H4 (cell line): ENCODE measurements around the gene NECAB2. TPM values are rescaled to one million over a fixed set of nuclear protein-coding genes. Genes with fewer than 3 reads are reported as not detected.

Experiments
- DNase-seq: peaks from one replicate; pipeline ENCODE4 v3.0.0-alpha.2; 2015; ENCODE audit warnings: low spot score
- total RNA-seq: library from RNA; depleted of rRNA; stranded (reverse); fragments of >200 nt; shearing (Covaris generic); gene quantifications from 2 replicates; pipeline ENCODE4 v1.2.3, GENCODE V29; 2014

NECAB2 gene
- total RNA-seq, 1 experiment from 2014 or later: 0.52 TPM

DNA sequence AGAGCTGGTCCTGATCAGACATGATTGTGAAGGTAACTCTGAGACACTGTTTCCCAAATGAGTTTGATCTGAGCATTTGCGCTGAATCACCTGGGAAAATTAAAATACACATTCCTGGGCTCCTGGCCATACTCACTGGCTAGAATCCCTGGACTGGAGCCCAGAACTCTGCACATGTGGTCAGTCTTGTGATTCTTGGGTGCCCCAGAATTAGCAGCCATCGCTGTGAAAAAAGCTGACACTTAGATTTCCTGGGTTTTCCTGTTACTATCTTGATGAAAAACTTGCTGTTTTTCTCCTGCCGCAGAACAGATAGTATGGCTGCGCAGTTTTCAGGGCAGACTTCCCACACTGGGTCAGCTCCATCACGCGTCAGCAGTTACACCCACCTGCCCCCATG, 24.6 kb downstream of the NECAB2 start:
- peak; percentile 58 for DNase-seq

- peak; percentile 78 for DNase-seq
Measured at GRCh38 chr16:83994087-83994486, 26.0 kb downstream of the NECAB2 start.

DNA sequence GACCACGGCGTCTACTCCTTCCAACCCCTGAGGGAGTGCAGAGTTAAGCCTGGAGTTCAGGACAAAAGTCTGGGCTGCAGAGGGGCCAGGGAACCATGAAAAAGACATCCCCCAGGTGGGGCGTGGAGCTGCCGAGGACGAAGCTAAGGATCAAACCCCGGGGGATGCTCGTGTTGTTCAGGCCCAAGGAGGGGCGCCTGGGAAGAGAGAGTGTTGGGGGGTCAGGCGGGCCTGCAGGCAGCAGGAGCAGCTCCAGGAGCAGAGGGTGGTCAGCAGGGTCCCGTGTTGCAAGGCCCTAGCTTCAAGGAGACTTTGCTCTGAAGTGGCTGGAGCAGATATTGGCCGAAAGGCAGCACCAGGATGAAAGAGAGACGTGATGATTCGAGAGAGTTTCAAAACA, 26.7 kb downstream of the NECAB2 start:
- DNase-seq: no peak

DNA sequence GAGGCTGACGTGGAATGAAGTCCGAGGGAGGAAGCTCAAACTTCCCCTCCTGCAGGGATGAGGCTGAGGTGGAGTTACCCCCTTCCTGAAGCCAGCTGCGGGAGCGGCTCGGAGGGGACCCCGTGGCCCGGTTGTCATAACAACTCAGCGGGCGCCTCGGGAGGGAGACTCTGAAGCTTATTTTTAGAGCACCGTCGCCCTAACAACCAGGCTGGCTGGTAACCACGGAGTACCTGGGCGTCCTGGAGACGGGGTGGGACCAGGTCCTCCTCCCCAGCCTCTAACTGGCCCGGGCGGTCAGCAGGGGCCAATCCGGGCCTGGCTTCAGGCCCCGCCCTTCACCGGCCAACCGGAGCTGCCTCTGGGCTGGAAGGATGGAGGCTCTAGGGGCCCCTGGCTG, 27.7 kb downstream of the NECAB2 start:
- no peak for DNase-seq

- DNase-seq: no peak
Measured at GRCh38 chr16:83996481-83997252, 28.6 kb downstream of the NECAB2 start.

- DNase-seq: no peak
Measured at GRCh38 chr16:83998091-83998490, 30.0 kb downstream of the NECAB2 start.

- no peak for DNase-seq
Measured at GRCh38 chr16:84000989-84001642, 33.1 kb downstream of the NECAB2 start.

DNA sequence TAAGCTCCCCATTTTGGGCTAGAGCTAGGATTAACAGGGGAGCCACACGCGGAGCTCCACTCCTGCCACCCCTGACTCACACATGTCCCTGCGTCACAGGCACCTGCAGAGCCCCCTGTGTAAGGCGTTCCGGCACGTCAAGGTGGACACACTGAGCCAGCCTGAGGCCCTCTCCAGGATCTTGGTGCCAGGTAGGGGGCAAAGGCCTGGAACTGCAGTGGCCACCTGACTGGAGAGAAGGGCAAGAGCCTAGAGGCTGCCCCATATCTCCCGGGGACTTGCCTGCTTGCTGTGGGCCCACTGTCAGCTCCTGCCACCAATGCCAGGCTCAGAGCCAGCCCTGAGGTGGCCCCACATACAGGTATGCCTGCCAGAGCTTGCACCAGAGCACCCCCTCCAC, 33.7 kb downstream of the NECAB2 start:
- no peak for DNase-seq

GRCh38 chr16:84003038-84003437, 35.0 kb downstream of the NECAB2 start:
- no peak for DNase-seq

- DNase-seq: no peak
Measured at GRCh38 chr16:84004442-84004841, 36.4 kb downstream of the NECAB2 start.

- DNase-seq: no peak
Measured at GRCh38 chr16:84005391-84005790, 37.3 kb downstream of the NECAB2 start.

GRCh38 chr16:84007520-84007919, 39.5 kb downstream of the NECAB2 start:
- DNase-seq: no peak

GRCh38 chr16:84007965-84008364, 39.9 kb downstream of the NECAB2 start:
- DNase-seq: no peak

DNA sequence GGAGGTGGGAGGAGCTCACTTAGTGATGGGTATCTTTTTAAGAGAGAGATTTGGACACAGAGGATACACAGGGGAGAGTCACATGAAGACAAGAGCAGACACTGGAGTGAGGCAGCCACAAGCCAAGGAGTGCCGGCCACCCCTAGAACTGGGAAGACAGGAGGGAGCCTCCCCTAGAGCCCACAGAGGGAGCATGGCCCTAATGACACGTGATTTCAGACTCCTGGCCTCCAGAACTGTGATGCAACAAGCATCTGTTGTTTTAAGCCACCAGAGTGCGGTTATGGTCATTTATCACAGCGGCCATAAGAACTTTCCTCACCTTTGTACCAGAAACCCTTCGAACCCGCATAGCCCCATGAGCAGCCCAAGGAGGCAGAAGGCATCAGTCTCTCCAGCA, 41.2 kb downstream of the NECAB2 start:
- no peak for DNase-seq

- peak; percentile 63 for DNase-seq
Measured at GRCh38 chr16:84013787-84014569, 45.9 kb downstream of the NECAB2 start.

DNA sequence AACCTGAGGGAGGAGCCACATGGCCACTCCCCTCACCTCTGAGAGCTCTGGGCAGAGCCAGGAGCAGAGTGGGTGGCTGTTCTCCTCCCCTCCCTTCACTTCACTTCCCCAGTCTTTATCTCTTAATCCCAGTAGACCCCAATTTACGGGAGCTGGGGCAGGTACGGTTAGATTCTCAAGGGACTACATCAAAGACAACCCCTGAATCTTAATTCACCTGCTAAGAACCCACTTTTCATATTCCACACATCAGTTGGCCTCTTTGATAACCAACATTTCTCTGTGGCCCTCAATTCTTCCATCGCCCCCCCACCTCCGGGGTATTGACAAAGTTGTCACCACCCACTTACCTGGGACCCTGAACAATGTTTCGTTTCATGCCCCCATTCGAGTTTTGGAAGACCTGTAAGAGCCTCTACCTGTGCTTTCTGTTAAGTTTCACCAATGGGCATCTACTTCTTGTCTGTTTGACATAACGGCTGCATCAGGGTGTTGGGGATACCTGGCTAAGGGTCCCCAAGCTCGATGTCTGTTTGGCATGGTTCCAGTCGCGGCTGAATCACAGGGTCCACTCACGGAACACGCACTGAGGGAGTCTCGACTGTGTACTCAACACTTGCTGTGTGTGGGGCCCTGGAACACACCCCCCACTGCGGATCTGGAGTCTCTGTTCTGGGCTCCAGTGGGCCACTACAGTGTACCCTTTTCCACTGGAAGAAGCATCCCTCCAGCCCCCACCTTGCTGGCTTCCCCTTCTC, 46.7 kb downstream of the NECAB2 start:
- DNase-seq: no peak

DNA sequence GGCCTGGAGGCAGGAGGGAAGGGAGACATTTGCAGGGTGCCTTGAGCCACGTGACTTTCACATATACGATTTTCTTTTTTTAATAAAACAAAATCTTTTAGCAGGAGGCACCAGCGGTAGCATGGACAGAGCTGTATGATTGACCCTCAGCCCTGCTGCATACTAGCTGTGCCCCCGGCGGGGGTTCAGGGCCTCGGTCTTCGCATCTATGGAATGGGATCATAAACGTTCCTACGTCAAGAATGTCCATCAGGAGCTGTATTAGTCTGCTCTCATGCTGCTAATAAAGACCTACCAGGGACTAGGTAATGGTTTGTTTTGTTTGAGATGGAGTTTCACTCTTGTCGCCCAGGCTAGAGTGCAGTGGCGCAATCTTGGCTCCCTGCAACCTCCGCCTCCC, 47.4 kb downstream of the NECAB2 start:
- DNase-seq: no peak

DNA sequence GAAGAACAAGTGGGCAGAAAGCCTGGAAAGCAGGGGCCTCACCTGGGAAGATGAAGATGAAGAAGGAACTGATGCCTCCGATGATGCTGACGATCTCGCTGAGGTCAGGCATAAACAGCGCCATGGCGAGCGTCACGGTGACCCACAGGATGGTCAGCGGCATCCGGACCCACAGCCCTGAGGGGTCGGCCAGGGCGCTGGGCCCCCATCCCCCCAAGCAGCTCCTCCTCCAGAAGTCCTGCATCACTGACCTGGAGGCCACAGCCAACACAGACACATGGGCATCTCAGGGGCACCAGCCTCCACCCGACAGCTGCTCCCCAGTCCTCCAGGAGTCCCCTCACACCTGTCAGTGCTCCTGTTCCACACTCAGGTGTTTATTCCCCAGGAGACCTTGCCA, 48.4 kb downstream of the NECAB2 start:
- DNase-seq: no peak

- no peak for DNase-seq
Measured at GRCh38 chr16:84018710-84019109, 50.7 kb downstream of the NECAB2 start.

GRCh38 chr16:84020353-84020752, 52.3 kb downstream of the NECAB2 start:
- no peak for DNase-seq

DNA sequence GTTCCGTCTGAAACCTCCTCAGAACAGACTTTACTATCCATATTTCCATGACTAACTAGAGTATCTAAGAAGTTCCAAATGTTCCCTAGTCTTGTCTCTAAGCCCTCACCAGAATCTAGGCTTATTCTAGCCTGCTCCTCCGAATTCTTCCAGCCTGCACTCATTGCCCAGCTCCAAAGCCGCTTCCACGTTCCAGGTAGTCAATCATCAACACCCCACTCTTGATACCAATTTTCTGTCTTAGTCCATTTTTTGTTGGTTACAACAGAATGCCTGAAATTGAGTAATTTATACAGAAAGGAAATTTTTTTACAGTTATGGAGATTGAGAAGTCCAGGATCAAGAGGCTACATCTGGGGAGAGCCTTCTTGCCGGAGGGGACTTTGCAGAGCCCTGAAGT, 53.4 kb downstream of the NECAB2 start:
- DNase-seq: no peak

DNA sequence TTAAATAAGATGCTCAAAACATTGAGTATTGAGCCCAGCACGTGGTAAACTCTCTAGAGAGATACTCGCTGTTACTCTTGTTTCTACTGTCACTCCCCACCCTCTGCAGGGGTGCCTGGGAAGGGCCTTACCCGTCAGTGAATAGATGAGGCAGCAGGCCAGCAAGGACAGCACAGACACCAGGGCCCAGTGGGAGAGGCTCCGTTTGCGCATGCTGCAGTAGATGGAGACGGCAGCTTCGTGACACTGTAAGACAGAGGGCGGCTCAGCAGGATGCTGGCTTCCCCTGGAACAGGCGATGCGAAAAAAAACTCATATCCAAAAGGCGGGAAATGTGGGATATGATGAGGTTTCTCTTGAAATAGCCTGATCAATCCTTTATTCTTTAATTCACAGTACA, 54.6 kb downstream of the NECAB2 start:
- no peak for DNase-seq
